ENCODE results near the gene YIPF2. TPM values are rescaled to one million over a fixed set of nuclear protein-coding genes. Genes with fewer than 3 reads are reported as not detected.

The YIPF2 gene
- total and polyA plus RNA-seq, 4 experiments from 2014 or later = 12.2 to 29.6 (median 21.8) TPM

- Mint-ChIP-seq H3K9me3 (no peaks in the 10 kb centered on the region), H3K4me1 (no peaks in the 10 kb centered on the region), H3K27ac (no peak overlapping the region), H3K36me3 (peaks cover 11 to 27% of the 10 kb centered on the region in 2 donors), H3K4me3 (no peak overlapping the region), H3K27me3 (no peaks in the 10 kb centered on the region)
- CTCF ChIA-PET (ENCODE audit: partially characterized antibody) = interaction anchor here (0.9 to 1.3 kb wide), 3 partner anchors 11 to 30 kb away, joined by 3 to 6 read pairs (median 3); no protein-coding TSS in a partner anchor
- Histone ChIP-seq H3K9me3 (ENCODE audit: control insufficient read depth in 1 of 2, low read length in 2 of 2) (no peaks in the 10 kb centered on the region), H3K4me1 (ENCODE audit: insufficient read depth, low read length) (no peaks in the 10 kb centered on the region), H3K4me3 (ENCODE audit: low read length in 2 of 2) (no peak overlapping the region), H3K36me3 (ENCODE audit: insufficient read depth, low read length) (peaks cover 25% of the 10 kb centered on the region), H3K27ac (ENCODE audit: low read depth, low read length) (no peak overlapping the region), H3K27me3 (ENCODE audit: insufficient read depth, low read length) (no peaks in the 10 kb centered on the region)
- POLR2A ChIA-PET (ENCODE audit: partially characterized antibody) = no interaction called here
- intact Hi-C loops (cut with micrococcal nuclease) = no loop called here
- DNase-seq = no peak
Measured at GRCh38 chr19:10911579-10912363, 16.7 kb downstream of the YIPF2 start.

GRCh38 chr19:10908380-10908960, 20.0 kb downstream of the YIPF2 start:
- H3K27me3 Mint-ChIP-seq = no peaks in the 10 kb centered on the region
- ChIA-PET POLR2A (ENCODE audit: partially characterized antibody) (no interaction called here), CTCF (ENCODE audit: partially characterized antibody) (no interaction called here)
- H3K27ac Mint-ChIP-seq = no peak overlapping the region
- peaks cover 0 to 2% (median 0%) of the 10 kb centered on the region in 8 donors for H3K9me3 Mint-ChIP-seq
- H3K9me3 ChIP-seq (ENCODE audit: control insufficient read depth in 1 of 2, low read length in 2 of 2) = no peaks in the 10 kb centered on the region
- no peaks in the 10 kb centered on the region for H3K4me1 ChIP-seq (ENCODE audit: insufficient read depth, low read length)
- peaks cover 22% of the 10 kb centered on the region for H3K36me3 ChIP-seq (ENCODE audit: insufficient read depth, low read length)
- no peaks in the 10 kb centered on the region for H3K27me3 ChIP-seq (ENCODE audit: insufficient read depth, low read length)
- no peak for DNase-seq
- H3K27ac ChIP-seq (ENCODE audit: low read depth, low read length) = no peak overlapping the region
- intact Hi-C loops (cut with micrococcal nuclease) = no loop called here
- H3K4me3 Mint-ChIP-seq = no peak overlapping the region
- peaks cover 18 to 27% of the 10 kb centered on the region in 2 donors for H3K36me3 Mint-ChIP-seq
- H3K4me3 ChIP-seq (ENCODE audit: low read length in 2 of 2) = no peak overlapping the region
- H3K4me1 Mint-ChIP-seq = no peaks in the 10 kb centered on the region

GRCh38 chr19:10907925-10908324, 20.5 kb downstream of the YIPF2 start:
- H3K27ac Mint-ChIP-seq = no peak overlapping the region
- H3K36me3 Mint-ChIP-seq = peaks cover 22 to 29% of the 10 kb centered on the region in 2 donors
- intact Hi-C loops (cut with micrococcal nuclease) = no loop called here
- Histone ChIP-seq H3K27ac (ENCODE audit: low read depth, low read length) (no peak overlapping the region), H3K4me1 (ENCODE audit: insufficient read depth, low read length) (no peaks in the 10 kb centered on the region), H3K36me3 (ENCODE audit: insufficient read depth, low read length) (peaks cover 22% of the 10 kb centered on the region), H3K27me3 (ENCODE audit: insufficient read depth, low read length) (no peaks in the 10 kb centered on the region), H3K9me3 (ENCODE audit: control insufficient read depth in 1 of 2, low read length in 2 of 2) (no peaks in the 10 kb centered on the region), H3K4me3 (ENCODE audit: low read length in 2 of 2) (no peak overlapping the region)
- POLR2A ChIA-PET (ENCODE audit: partially characterized antibody) = no interaction called here
- DNase-seq = no peak
- H3K4me3 Mint-ChIP-seq = no peak overlapping the region
- H3K27me3 Mint-ChIP-seq = no peaks in the 10 kb centered on the region
- H3K4me1 Mint-ChIP-seq = no peaks in the 10 kb centered on the region
- CTCF ChIA-PET (ENCODE audit: partially characterized antibody) = no interaction called here
- peaks cover 0 to 7% (median 0%) of the 10 kb centered on the region in 8 donors for H3K9me3 Mint-ChIP-seq

GRCh38 chr19:10899151-10899653, 29.2 kb downstream of the YIPF2 start:
- H3K36me3 ChIP-seq (ENCODE audit: insufficient read depth, low read length) = no peaks in the 10 kb centered on the region
- H3K27me3 ChIP-seq (ENCODE audit: insufficient read depth, low read length) = no peaks in the 10 kb centered on the region
- H3K4me3 Mint-ChIP-seq = no peak overlapping the region
- H3K9me3 Mint-ChIP-seq = peaks cover 0 to 10% (median 2%) of the 10 kb centered on the region in 8 donors
- CTCF ChIA-PET (ENCODE audit: partially characterized antibody) = no interaction called here
- no peaks in the 10 kb centered on the region for H3K9me3 ChIP-seq (ENCODE audit: control insufficient read depth in 1 of 2, low read length in 2 of 2)
- no peak overlapping the region for H3K27ac ChIP-seq (ENCODE audit: low read depth, low read length)
- intact Hi-C loops (cut with micrococcal nuclease) = no loop called here
- no peaks in the 10 kb centered on the region for H3K27me3 Mint-ChIP-seq
- POLR2A ChIA-PET (ENCODE audit: partially characterized antibody) = interaction anchor here (0.7 kb wide), 1 partner anchor 939 kb away, joined by 3 read pairs; no protein-coding TSS in a partner anchor
- peaks cover 10% of the 10 kb centered on the region for H3K4me1 ChIP-seq (ENCODE audit: insufficient read depth, low read length)
- H3K4me1 Mint-ChIP-seq = peaks cover 8 to 16% (median 9%) of the 10 kb centered on the region in 4 donors
- H3K36me3 Mint-ChIP-seq = peaks cover 5 to 14% of the 10 kb centered on the region in 2 donors
- H3K4me3 ChIP-seq (ENCODE audit: low read length in 2 of 2) = no peak overlapping the region
- DNase-seq = no peak
- peak overlapping the region in 1 of 7 donors; percentile 13 for H3K27ac Mint-ChIP-seq

GRCh38 chr19:10898633-10899032, 29.8 kb downstream of the YIPF2 start:
- H3K27me3 Mint-ChIP-seq = no peaks in the 10 kb centered on the region
- Histone ChIP-seq H3K9me3 (ENCODE audit: control insufficient read depth in 1 of 2, low read length in 2 of 2) (no peaks in the 10 kb centered on the region), H3K4me1 (ENCODE audit: insufficient read depth, low read length) (peaks cover 10% of the 10 kb centered on the region), H3K4me3 (ENCODE audit: low read length in 2 of 2) (no peak overlapping the region), H3K36me3 (ENCODE audit: insufficient read depth, low read length) (no peaks in the 10 kb centered on the region), H3K27ac (ENCODE audit: low read depth, low read length) (no peak overlapping the region), H3K27me3 (ENCODE audit: insufficient read depth, low read length) (no peaks in the 10 kb centered on the region)
- intact Hi-C loops (cut with micrococcal nuclease) = no loop called here
- H3K27ac Mint-ChIP-seq = no peak overlapping the region
- peaks cover 5 to 9% of the 10 kb centered on the region in 2 donors for H3K36me3 Mint-ChIP-seq
- H3K4me3 Mint-ChIP-seq = no peak overlapping the region
- peaks cover 0 to 10% (median 2%) of the 10 kb centered on the region in 8 donors for H3K9me3 Mint-ChIP-seq
- H3K4me1 Mint-ChIP-seq = peaks cover 8 to 16% (median 9%) of the 10 kb centered on the region in 4 donors
- DNase-seq = no peak
- ChIA-PET CTCF (ENCODE audit: partially characterized antibody) (interaction anchor here (0.6 kb wide), 1 partner anchor 455 kb away, joined by 3 read pairs; no protein-coding TSS in a partner anchor), POLR2A (ENCODE audit: partially characterized antibody) (no interaction called here)

- Mint-ChIP-seq H3K4me1 (peaks cover 8 to 16% (median 10%) of the 10 kb centered on the region in 4 donors), H3K27ac (peak overlapping the region in 1 of 7 donors; percentile 72), H3K9me3 (peaks cover 0 to 3% (median 0%) of the 10 kb centered on the region in 8 donors), H3K36me3 (no peaks in the 10 kb centered on the region), H3K27me3 (no peaks in the 10 kb centered on the region), H3K4me3 (no peak overlapping the region)
- no peaks in the 10 kb centered on the region for H3K36me3 ChIP-seq (ENCODE audit: insufficient read depth, low read length)
- POLR2A ChIA-PET (ENCODE audit: partially characterized antibody) = no interaction called here
- no peaks in the 10 kb centered on the region for H3K9me3 ChIP-seq (ENCODE audit: control insufficient read depth in 1 of 2, low read length in 2 of 2)
- no peak overlapping the region for H3K4me3 ChIP-seq (ENCODE audit: low read length in 2 of 2)
- no peaks in the 10 kb centered on the region for H3K27me3 ChIP-seq (ENCODE audit: insufficient read depth, low read length)
- DNase-seq = no peak
- CTCF ChIA-PET (ENCODE audit: partially characterized antibody) = no interaction called here
- peaks cover 10% of the 10 kb centered on the region for H3K4me1 ChIP-seq (ENCODE audit: insufficient read depth, low read length)
- intact Hi-C loops (cut with micrococcal nuclease) = no loop called here
- H3K27ac ChIP-seq (ENCODE audit: low read depth, low read length) = no peak overlapping the region
Measured at GRCh38 chr19:10896851-10897526, 31.4 kb downstream of the YIPF2 start.

GRCh38 chr19:10895920-10896319, 32.5 kb downstream of the YIPF2 start:
- no peaks in the 10 kb centered on the region for H3K27me3 ChIP-seq (ENCODE audit: insufficient read depth, low read length)
- no peaks in the 10 kb centered on the region for H3K36me3 Mint-ChIP-seq
- H3K9me3 Mint-ChIP-seq = no peaks in the 10 kb centered on the region
- no peak overlapping the region for H3K4me3 Mint-ChIP-seq
- no peak overlapping the region for H3K4me3 ChIP-seq (ENCODE audit: low read length in 2 of 2)
- intact Hi-C loops (cut with micrococcal nuclease) = no loop called here
- DNase-seq = no peak
- ChIA-PET POLR2A (ENCODE audit: partially characterized antibody) (no interaction called here), CTCF (ENCODE audit: partially characterized antibody) (no interaction called here)
- H3K9me3 ChIP-seq (ENCODE audit: control insufficient read depth in 1 of 2, low read length in 2 of 2) = no peaks in the 10 kb centered on the region
- no peaks in the 10 kb centered on the region for H3K36me3 ChIP-seq (ENCODE audit: insufficient read depth, low read length)
- H3K27ac Mint-ChIP-seq = peak overlapping the region in 2 of 7 donors; percentile 17 to 60
- no peaks in the 10 kb centered on the region for H3K27me3 Mint-ChIP-seq
- H3K4me1 Mint-ChIP-seq = peaks cover 9 to 16% (median 12%) of the 10 kb centered on the region in 4 donors
- H3K4me1 ChIP-seq (ENCODE audit: insufficient read depth, low read length) = peaks cover 10% of the 10 kb centered on the region
- no peak overlapping the region for H3K27ac ChIP-seq (ENCODE audit: low read depth, low read length)

All from CD4-positive, alpha-beta memory T cell (primary cell).